SKM-1 treated with dmso at 0.1 percent for 144 hours (cell line): ENCODE measurements around the gene LY6G6F.

Experiments
- DNase-seq: peaks from one replicate; lab custom pipeline; 2025; ENCODE audit not compliant: unreplicated experiment; lab: John Stamatoyannopoulos, UW

The LY6G6F gene

DNA sequence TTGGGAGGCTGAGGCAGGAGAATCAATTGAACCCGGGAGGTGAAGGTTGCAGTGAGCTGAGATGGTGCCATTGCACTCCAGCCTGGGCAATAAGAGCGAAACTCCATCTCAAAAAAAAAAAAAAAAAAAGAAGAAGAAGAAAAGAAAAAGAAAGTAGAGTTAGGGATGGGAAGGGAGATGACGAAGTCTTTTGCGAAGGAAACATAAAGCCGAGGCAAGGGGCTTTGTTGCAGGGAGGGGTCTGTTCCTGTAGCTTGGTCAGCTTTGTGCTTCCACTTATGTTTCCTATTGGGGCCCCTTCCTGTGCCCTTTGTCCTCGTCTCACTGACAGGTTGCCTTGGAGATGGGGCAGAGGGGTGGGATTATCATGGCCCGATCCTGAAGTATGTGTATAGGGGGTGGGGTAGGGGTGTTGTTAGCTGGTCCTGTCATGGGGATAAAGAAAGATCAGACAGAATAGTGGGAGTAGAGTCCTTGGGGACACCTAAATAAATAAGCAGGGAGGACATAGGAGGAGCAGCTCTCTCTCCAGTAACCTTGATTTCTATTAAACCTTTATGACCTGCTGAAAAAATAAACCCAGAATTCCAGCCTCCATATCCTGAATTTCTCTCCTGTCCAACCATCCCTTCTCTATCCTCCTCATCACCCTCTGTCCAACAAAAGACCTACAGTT lies 30.8 kb downstream of the LY6G6F start:
- peak; percentile 74 for DNase-seq

DNA sequence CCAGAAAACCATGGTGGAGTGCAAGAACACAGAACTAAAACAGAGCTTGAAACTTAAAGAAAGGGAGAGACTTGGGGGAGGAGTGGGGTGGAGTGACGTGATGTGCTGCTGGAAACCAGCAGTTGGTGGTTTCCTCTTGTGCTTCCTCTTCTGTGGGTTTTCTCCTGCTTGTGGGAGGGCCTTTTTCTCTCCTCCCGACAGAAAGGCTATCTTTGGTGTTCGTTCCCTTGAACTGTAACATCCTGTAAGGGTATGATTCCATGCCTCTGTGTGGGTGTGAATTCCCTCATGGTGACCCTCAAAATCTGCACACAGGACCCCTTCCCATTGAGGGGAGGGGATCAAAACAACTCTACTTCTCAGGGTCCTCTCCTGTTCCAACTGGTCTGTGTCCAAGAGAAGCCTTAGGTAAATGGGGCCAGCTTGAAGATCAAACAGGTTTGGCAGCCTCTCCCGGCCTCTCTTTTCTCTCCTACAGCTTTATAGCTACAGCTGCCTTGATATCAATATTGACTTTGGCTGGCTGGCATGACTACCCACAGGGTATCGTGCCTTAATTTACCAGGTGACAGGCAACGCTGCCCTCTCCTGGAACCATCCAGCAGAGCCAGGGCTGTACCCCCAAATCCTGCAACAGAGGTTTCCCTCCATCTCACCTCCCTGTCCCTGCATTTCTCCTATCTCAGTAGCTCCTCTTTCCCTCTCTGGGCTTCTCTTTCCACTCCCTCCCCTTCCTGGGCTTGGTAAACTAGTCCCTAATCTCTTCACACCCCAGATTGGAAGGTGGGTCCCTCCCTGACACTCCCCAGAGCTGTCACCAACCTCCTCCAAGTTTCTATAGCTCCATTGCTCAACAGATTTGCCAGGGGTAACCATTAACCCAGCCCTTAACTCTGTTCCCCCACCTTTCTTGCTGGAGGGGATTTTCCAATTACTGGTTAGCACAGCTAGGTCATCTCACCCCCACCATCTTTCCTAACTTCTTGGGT lies 31.6 kb downstream of the LY6G6F start:
- DNase-seq = peak; percentile 98

DNA sequence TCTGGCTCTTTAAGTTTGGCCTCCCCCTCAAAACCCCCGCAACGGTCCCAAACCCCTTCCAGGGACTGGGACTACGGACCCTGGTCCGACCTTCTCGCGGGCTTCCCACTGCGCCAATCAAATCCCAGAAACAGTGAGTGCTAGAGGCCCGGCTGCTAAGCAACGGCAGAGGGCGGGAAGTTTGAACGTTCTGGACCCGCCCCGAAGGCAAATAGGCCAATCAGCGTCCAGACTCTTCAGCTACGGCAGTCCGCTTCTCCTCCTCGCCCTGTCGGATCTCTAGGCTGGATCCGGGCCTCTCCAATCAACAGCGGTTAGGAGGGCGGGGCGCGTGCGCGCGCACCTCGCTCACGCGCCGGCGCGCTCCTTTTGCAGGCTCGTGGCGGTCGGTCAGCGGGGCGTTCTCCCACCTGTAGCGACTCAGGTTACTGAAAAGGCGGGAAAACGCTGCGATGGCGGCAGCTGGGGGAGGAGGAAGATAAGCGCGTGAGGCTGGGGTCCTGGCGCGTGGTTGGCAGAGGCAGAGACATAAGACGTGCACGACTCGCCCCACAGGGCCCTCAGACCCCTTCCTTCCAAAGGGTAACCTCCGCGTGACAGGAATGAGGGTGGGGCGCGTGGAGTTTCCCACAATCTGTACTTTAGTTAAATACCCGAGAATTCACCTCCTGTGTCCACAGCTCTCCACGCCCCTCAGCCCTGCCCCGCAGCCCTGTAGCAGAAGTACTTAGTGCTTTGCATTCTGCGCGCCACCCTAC lies 33.2 kb downstream of the LY6G6F start, which contains the start of gene MSH5:
TSS of gene MSH5 (plus strand) at position 367 of the 758 bp plus-strand sequence. CDS start 462 bp downstream, outside the sequence.
- peak; percentile 99 for DNase-seq

DNA sequence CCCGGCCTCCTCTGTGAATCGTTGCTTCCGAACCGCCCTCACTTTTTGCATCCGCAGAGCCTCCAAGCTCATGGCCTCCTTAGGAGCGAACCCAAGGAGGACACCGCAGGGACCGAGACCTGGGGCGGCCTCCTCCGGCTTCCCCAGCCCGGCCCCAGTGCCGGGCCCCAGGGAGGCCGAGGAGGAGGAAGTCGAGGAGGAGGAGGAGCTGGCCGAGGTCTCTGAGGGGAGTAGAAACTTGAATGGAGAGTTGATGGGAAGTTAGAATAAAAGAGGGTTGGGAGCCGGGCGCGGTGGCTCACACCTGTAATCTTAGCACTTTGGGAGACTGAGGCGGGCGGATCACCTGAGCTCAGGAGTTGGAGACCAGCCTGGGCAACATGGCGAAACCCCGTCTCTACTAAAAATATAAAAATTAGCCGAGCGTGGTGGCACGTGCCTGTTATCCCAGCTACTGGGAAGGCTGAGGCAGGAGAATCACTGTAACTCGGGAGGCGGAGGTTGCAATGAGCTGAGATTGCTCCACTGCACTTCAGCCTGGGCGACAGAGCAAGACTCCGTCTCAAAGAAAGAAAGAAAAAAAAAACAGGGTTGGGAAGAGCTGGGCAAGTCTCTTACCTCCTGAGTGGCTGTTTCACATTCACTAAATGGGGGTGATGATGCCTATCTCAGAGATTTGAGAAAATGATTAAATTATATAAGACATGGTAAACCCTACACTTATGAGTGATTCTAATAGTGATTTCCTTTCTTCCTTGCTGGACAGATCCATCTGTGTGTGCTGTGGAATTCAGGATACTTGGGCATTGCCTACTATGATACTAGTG lies 33.9 kb downstream of the LY6G6F start:
- DNase-seq = peak; percentile 75

DNA sequence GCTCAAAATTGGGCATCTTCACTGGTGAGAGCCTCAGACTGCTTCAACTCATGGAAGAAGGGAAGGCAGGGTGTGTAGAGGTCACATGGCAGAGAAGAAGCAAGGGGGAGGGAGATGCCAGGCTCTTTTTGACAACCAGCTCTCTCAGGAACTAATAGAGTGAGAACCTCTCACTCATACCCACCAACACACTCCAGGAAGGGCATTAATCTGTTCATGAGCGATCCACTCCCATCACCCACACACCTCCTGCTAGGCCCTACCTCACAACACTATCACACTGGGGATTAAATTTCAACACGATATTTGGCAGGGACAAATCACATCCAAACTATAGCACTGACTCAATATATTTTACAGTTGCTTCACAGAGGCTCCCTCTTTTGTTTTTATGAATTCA lies 35.1 kb downstream of the LY6G6F start:
- no peak for DNase-seq

DNA sequence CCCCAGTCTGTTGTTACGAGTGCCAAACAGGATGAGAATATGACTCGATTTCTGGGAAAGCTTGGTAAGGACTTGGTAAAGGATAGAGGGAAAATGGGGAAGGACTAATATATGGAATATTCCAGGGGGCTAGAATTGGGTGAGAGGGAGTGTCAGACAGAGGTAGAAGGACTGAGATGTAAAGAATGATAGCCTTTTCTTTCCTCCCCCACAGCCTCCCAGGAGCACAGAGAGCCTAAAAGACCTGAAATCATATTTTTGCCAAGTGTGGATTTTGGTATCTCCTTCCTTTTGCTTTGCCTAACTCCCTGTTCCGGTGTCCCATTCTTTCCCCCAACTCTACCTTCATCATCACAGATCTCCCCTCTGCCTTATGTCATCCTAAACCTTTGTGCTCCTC lies 36.2 kb downstream of the LY6G6F start:
- DNase-seq = no peak

DNA sequence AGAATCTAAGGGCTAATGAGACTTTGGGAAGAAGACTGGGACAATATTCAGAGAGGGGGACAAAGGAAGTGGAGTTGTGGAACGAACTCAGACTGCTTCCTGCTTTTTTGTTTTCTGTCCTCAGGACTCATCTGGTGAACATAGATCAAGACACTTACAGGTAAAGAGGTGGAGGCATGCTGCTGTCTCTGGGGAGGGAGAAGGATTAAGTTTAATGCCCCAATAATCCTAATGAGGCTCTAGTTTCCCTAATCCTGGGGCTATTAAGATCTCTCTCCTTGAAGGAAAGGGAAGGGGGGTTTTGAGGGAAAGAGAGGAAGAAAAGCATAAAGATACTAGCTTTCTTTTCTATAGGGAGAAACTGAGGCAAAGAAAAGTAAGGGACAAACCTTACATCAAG lies 37.8 kb downstream of the LY6G6F start:
- DNase-seq = no peak

DNA sequence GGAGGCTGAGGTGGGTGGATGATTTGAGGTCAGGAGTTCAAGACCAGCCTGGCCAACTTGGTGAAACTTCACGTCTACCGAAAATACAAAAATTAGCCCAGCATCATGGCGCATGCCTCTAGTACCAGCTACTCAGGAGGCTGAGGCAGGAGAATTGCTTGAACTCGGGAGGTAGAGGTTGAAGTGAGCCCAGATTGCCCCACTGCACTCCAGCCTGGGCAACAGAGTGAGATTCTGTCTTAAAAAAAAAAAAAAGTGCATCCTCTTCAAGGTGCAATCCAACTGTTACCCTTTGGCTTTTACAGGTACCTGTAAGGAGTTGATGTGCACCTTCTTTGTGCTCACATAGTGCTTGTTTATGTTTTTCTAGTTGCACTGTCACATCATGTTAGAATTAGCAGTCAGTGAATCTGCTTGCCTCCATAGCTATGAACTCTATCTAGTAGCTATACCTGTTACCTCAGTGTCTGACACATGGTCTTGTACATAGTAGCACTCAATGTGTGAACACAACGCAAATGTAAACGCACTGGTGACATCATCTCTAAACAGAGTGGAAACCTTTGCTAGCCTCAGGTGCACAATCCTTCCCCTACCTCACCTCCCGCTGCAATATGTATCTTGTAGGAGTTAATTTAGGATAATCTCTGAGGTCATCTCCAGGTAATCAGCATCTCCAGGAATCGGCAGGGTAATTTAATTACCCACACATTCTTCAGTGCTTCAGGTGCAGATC lies 42.8 kb downstream of the LY6G6F start:
- DNase-seq = no peak

DNA sequence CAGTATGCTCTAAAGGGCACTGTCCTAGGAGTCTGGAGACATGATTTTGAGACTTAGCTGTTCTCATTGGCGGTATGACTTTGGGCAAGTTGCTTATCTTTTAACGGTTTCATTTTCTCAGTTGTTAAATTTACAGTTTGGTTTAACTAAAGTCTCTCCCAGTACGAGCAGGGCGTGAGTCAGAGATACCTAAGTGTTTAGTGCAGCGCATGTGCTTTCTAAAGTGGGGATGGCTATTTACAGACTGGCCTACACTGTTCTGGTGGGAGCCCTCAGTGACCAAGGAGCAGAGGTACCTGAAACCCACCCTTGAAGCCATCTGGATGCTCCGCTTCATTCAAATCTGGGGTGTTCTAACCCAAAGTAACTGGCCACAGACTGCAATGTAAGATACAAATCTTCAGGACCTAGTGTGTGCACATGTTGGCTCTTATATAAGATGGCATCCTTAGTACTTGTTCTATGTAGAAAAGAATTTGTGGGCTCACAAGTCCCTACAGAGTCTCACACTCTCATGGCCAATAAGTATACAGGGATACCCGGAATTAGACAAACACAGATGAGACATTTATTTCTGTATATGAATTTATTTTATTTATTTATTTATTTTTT lies 43.9 kb downstream of the LY6G6F start:
- DNase-seq = no peak

DNA sequence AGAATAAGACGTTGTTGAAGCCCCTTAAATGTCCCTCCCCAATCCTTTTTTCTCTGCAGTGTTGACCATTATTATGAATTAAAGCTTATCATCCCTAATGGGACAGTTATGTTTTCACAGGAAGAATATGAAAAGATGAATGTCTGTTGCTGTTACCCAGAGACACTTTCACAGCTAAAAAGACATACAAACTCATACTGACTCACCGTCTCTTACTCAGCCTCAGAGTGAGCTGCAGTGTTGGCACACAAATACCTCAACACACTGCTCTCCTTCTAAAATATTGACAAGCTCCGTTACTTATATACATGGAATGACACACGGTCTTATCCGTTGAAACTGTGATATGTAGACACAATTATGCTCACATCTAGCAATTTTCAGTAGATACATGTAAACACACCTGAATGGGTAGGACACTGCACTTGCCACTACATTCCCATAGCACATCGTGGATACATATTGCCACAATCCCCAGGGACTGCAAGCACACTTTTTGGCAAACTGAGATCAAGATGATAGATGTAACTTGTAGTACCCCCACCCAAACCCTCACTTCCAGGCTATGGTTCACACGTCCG lies 46.2 kb downstream of the LY6G6F start:
- DNase-seq = no peak

DNA sequence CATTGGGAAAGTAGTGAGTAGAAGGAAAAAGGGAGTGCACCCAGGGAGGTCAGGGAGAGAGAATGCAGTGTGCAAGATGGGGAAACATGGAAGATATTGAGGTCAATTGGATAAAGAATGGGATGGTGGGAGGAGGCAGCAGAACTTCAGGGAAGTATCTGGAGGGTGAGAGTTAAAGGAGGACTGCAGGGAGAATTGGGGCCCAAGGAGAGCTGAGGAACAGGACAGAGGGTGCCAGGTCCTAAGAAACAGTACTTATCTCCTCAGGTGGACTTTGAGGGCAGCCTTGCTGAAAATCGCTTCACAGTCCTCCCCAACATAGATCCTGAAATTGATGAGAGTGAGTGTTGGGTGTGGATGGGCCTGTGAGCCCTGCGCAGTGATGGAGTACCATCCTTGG lies 51.6 kb downstream of the LY6G6F start:
- DNase-seq = no peak
